Measurements from ENCODE around the gene C19orf33.

C19orf33 gene

DNA sequence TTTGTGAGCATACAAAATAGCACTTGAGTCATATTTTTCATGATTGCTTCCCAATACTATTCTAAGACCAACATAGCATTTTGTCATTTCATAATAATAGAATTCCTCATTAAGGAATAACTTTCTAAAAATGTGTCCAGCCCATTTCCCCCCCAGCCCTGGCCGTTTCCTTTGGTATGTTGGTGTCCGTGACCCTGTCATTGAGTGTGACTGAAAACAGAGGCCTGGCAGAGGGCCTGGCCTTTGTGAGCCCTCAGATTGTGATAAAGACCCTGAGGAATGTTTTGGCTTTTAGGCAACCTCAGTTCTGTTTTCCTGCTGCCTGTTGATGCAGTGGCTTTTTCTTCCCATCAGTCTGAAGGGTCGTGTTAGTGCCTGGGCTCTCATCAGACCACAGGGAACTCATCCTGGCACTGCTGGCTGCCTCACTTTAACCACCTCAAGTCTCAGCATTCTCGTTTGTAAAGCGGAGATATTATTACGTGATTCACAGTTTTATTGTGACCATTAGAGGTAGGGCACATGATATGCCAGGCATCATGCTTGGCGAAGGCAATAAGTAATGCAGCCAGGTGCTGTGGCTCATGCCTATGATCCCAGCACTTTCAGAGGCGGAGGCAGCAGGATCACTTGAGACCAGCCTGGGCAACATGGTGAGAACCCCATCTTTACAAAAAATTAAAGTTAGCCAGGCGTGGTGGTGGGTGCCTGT lies 25.9 kb upstream of the C19orf33 start:
- in situ Hi-C loops (cut with MboI; ENCODE audit: low pct_unique_long_range_greater_than_20kb, low sequenced_read_pairs), result no loop called here
- DNase-seq, result no peak

DNA sequence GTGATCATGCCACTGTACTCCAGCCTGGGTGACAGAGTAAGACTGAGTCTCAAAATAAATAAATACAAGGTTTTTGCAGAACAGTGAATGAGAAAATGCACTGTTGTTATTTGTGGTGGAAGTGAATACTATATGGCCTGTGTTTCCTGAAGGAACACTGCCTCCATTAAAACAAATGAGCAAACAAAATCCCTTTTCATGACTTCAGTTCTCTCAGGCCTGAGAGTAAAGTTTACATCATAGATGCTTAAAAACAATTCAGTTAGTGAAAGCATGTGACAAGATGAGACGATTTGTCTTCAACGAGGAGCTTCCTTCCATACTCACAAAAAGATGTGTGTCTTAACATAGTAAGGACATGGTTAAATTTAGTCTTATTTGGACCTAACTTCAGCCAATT lies 25.3 kb upstream of the C19orf33 start:
- no peak for DNase-seq
- in situ Hi-C loops (cut with MboI; ENCODE audit: low pct_unique_long_range_greater_than_20kb, low sequenced_read_pairs), result no loop called here

DNA sequence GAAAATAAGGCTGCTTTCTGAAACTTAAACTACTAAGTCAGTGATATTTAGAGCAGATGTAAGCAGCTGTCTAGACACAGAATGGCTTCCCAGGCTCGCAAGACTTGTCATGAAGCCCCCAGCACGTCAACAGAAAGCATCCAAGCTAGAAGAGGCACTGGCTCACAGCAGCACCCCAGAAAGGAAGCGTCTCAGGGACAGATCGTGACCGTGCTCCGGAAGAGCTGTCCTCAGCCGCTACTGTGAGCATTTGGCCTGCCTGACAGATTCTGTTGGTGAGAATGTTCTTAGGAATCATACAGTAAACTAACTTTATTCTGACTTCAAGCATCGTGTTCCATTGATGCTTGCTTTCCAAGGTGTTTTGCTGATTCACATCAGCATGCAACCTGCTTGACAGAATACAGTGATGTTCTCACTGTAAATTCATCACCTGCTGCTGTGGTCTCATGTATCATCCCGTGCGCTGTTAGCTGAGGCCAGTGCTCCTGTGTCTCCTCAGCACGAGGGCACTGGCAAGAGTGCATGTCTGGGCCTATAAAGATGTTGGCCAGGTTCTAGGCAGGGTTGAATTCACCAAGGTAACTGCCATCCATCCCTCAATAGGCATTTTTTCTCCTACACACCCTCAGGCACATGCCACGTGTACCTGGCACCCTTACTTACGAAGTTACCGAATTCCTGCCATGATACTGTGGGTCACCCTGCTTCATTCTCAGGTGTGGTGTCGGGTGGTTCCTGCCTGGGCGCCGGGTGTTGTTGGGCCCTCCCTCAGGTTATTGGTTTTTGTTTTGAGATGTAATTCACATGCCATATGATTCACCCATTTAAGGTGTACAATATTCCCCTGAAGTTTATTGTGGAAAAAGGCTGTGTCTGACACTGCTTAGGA lies 23.8 kb upstream of the C19orf33 start:
- in situ Hi-C loops (cut with MboI; ENCODE audit: low pct_unique_long_range_greater_than_20kb, low sequenced_read_pairs), result no loop called here
- DNase-seq, result no peak

DNA sequence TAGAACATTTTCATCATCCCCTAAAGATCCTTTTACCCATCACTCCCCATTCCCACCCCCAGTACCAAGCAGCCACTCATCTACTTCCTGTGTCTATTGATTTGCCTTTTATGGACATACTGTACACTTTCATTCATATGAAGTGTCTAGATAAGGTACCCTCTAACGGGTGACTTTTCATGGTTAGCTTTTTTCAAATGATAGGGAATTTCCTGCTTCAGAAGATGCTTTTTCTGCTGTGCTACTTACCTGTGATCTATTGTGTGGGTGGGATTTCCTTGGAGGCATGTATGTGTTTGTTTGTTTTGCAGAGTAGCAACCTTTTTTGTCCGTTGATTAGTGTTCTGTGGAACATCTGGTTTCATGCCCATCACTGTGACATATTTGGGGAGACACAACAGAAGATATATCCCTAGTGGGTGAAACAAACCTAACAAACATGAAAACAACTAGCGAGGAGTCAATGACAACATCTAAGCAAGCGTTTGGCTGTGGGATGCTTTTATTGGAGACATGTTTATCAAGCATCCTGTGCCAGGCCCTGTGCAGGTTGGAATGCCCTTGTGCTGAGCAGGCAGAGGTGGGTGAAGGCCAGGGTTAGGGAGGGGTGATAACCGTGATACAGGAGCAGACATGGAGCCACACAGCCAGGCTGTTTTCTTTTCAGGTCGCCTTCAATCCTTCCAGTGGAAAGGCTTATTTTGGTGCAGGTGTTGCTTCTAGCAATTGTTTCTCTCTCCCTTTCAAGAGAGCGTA lies 22.1 kb upstream of the C19orf33 start:
- in situ Hi-C loops (cut with MboI; ENCODE audit: low pct_unique_long_range_greater_than_20kb, low sequenced_read_pairs), result no loop called here
- no peak for DNase-seq

DNA sequence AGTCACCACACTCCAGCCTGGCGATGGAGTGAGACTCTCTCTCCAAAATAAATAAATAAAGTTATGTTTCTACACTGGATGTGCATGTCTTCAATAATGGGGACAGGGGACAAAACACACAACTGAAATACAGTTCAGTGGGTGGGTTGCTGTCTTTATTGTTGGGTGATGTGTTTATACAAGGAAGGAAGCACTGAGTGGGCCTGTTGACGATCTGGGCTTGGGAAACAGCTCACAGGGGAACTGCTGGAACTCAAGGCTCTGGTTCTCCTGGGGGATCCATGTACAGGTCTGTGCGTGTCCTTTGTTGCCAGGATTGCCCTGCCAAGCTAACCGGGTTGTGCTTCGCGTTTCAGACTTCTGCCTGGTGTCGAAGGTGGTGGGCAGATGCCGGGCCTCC lies 20.8 kb upstream of the C19orf33 start:
- DNase-seq, result no peak
- in situ Hi-C loops (cut with MboI; ENCODE audit: low pct_unique_long_range_greater_than_20kb, low sequenced_read_pairs), result no loop called here

DNA sequence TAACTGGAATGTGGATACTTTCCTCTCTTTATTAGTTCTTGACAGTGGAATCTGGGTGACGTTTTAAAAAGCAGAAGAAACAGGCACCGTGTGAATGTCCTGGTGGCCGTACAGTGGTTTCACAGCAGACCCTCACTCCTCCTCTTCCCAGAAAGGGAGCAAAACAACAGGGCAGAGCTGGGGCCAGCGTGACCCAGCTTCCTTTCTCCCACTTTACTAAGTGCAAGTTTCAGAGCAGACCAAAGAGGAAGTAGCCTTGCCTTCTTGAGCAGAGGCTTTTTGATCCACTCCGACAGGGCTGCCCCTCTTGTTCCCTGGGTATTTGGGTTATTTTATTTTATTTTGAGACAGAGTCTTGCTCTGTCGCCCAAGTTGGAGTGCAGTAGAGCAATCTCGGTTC lies 19.6 kb upstream of the C19orf33 start:
- in situ Hi-C loops (cut with MboI; ENCODE audit: low pct_unique_long_range_greater_than_20kb, low sequenced_read_pairs), result no loop called here
- peak; percentile 87 for DNase-seq

DNA sequence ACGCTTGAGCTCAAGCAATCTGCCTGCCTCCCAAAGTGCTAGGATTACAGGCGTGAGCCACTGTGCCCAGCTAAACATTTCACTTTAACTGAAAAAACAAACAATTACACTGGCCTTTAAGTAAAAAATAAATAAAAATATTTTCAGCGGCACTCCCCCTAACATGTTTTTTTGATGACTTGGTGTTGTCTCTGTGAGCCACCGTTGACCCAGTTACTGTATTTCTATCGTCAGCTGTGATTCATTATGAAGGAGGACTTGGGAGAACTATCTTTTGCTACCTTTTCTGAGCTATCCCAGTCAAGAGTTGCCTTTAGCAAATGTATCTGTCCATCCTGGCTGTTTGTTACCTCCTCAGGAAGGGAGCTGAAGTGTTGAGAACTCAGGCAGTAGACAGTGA lies 18.5 kb upstream of the C19orf33 start:
- DNase-seq, result no peak
- in situ Hi-C loops (cut with MboI; ENCODE audit: low pct_unique_long_range_greater_than_20kb, low sequenced_read_pairs), result no loop called here

DNA sequence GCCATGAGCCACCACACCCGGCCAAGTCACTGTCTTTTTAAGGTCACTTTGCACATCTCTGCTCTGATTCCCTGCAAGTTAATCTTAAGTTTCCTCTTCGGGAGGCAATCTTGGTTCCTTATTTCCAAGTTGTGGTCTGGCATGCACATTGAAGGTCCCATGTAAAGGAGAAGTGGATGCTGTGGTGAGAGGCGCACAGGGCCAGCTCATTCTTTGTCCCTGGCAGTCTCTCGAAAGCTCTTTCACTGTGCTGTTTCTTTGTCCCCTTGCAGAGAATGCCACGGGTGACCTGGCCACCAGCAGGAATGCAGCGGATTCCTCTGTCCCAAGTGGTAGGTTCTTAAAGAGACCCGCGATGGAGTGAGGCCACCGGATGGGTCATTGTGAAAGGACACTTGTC lies 16.4 kb upstream of the C19orf33 start:
- in situ Hi-C loops (cut with MboI; ENCODE audit: low pct_unique_long_range_greater_than_20kb, low sequenced_read_pairs), result no loop called here
- DNase-seq, result peak; percentile 81

DNA sequence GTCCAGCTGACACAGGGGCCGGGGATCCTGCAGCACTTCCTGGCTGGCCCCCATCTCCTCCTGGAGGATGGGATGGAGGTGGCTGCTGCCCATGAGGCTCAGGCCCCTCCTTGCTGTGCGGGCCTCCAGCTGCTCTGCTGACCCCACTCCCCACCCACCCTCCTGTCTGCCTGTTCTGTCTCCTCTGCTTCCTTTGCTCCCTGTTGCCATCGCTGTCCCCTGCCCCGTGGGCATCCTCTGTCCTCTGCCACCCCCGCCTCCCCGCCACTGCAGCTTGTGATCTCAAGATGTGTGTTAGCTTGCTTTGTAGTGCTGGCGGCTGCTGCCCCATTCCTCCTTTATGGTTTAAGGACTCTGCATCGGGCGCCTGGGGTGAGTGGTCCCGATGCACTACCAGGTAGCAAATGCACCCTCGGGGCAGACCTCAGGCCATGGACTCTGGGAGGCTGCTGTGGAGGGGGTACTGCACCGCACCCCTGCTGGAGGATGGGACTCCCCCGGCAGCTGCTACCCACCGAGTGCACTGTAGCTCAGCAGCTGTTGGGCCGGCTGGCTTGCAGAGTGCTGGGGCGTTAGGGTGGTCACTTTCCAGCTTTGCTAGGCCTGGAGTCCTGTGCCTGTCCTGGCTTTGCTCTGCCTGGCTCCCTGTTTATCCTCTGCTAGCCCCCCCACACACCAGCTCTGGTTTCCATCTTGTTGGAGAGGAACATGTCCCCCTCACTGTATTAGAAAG lies 15.8 kb upstream of the C19orf33 start:
- in situ Hi-C loops (cut with MboI; ENCODE audit: low pct_unique_long_range_greater_than_20kb, low sequenced_read_pairs), result no loop called here
- no peak for DNase-seq

DNA sequence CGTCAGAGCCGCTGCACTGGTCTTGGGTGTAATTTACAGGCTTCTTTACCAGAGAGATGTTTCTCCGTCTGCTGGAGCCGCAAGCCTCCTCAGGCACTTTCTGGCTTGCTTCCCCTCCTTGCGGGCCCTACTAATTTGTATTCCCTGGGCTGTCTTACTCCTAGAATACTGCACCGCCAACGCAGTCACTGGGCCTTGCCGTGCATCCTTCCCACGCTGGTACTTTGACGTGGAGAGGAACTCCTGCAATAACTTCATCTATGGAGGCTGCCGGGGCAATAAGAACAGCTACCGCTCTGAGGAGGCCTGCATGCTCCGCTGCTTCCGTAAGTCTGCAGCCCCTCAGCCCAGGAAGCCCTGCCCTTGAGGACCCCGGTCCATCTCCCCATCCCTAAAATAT lies 14.1 kb upstream of the C19orf33 start:
- no peak for DNase-seq
- in situ Hi-C loops (cut with MboI; ENCODE audit: low pct_unique_long_range_greater_than_20kb, low sequenced_read_pairs), result no loop called here

DNA sequence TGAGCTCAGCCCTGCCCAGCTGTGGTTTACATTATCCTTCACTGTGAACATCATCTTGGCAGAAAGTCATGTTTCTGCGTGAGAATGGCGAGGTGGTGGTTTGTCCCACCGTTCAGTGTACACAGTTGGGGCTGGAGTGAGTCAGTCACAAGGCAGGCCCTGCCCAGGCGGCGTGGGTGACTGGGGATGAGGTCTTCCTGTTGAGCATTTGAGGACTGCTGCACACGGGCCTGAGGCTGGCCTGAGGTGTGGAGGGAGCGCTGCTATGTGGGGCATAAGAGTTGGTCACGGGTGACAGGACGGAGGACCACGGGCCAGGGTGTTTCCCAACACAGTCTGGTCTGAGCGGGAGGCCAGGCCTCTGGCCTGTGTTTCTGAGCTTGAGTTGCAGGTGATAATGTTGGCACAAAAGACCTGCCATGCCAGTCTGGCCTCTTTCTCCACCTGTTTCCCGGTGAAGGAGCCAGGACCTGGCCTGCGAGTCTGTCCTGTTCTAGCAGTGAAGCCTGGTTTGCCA lies 13.4 kb upstream of the C19orf33 start:
- in situ Hi-C loops (cut with MboI; ENCODE audit: low pct_unique_long_range_greater_than_20kb, low sequenced_read_pairs), result no loop called here

DNA sequence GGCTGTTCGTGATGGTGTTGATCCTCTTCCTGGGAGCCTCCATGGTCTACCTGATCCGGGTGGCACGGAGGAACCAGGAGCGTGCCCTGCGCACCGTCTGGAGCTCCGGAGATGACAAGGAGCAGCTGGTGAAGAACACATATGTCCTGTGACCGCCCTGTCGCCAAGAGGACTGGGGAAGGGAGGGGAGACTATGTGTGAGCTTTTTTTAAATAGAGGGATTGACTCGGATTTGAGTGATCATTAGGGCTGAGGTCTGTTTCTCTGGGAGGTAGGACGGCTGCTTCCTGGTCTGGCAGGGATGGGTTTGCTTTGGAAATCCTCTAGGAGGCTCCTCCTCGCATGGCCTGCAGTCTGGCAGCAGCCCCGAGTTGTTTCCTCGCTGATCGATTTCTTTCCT lies 12.2 kb upstream of the C19orf33 start:
- no peak for DNase-seq
- in situ Hi-C loops (cut with MboI; ENCODE audit: low pct_unique_long_range_greater_than_20kb, low sequenced_read_pairs), result no loop called here

More for the DNA sequence above, 13.4 kb upstream of the C19orf33 start:
- DNase-seq, result no peak

DNA sequence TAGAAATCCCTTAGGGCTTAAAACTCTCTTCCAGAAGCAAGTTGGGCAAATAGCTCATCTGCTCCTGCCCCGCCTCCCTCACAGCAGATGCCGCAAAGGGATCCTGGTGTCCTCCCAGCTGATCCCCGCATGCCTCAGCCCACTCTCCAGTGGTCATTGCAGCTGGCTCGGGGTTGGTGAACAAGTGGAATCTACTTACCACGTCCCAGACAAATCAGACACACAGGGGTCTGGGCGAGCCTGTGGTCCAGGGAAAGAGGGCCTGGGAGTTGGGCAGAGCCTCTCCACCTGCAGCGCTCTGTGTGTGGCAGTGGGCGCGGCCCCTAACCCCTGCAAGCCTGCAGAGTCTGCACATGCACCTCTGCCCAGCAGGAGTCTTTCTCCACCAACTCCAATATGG lies 10.8 kb upstream of the C19orf33 start:
- no peak for DNase-seq
- in situ Hi-C loops (cut with MboI; ENCODE audit: low pct_unique_long_range_greater_than_20kb, low sequenced_read_pairs), result no loop called here

DNA sequence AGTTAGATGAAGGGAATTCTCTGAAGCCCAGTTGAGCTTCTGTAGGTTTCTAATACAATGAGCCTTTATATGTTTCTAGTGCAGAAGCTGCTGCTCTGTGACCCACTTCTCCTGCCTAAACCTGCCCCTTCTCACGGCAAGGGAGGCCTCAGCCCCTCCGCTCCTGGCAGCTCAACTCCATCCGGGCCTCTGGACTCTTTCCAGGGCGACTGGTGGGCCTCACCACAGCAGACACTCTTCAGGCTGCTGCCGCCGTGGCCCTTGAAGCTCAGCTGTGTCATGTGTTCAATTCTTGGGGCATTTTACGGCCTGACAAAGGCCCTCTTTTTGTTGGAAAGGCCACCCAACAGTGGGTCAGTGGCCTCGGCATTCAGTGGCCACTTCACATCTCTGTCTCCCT lies 10.0 kb upstream of the C19orf33 start:
- in situ Hi-C loops (cut with MboI; ENCODE audit: low pct_unique_long_range_greater_than_20kb, low sequenced_read_pairs), result no loop called here
- DNase-seq, result no peak

DNA sequence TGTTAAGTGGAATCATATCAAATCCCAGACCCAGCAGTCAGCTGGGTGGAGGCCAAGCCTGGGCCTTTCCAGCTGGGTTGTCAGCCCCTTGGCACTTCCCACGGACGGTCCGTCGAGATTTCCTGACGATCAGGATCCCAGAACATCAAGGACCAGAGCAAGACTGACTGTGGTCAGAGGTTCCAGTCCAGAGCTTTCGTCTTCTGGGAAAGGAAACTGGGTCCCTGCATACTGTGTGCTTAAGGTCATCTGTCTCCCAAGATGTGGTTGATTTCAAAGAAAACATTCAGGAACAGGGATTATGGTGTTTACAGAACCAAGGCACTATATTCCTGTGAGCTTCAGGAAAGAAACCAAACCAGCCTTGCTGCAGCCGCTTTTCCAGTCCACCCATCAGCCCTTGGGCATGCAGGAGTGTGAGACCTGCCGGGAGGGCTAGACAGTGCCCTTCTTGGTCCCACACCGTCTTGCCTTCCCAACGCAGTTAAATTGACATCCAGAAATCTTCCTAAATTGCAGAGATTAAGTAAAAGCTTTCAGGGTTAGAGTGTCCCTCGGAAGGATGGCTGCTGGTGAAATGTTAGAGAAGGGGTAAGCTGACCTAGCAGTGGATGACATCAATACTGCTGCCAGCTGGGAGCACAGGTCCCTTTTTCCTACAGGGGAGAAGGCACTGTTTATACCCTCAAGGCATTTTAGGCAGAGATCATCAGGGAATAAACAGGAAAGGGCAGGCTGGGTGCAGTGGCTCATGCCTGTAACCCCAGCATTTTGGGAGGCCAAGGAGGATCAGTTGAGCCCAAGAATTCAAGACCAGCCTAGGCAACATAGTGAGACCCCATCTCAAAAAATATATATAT lies 5.0 kb upstream of the C19orf33 start:
- DNase-seq, result no peak
- in situ Hi-C loops (cut with MboI; ENCODE audit: low pct_unique_long_range_greater_than_20kb, low sequenced_read_pairs), result no loop called here

DNA sequence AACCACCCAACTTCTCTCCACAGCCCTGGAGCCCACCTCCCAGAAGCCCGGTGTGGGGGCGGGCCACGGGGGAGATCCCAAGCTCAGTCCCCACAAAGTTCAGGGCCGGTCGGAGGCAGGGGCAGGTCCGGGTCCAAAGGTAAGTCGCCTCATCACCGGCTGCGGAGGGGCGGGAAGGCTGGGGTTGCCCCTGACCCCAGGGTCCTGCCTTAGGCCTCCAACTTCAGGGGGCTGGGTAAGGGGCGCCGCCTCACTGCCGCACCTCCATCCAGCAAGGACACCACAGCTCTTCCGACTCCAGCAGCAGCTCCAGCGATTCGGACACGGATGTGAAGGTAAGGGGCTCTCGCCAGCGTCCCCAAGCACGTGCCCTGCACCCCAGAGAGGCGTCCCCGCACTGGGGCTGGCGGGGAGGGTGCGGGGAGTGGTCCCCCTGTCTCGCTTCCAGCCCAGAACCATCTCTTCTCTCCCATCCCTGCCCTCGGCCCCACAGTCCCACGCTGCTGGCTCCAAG lies 358 bp downstream of the C19orf33 start:
- in situ Hi-C loops (cut with MboI; ENCODE audit: low pct_unique_long_range_greater_than_20kb, low sequenced_read_pairs), result no loop called here
- DNase-seq, result no peak

DNA sequence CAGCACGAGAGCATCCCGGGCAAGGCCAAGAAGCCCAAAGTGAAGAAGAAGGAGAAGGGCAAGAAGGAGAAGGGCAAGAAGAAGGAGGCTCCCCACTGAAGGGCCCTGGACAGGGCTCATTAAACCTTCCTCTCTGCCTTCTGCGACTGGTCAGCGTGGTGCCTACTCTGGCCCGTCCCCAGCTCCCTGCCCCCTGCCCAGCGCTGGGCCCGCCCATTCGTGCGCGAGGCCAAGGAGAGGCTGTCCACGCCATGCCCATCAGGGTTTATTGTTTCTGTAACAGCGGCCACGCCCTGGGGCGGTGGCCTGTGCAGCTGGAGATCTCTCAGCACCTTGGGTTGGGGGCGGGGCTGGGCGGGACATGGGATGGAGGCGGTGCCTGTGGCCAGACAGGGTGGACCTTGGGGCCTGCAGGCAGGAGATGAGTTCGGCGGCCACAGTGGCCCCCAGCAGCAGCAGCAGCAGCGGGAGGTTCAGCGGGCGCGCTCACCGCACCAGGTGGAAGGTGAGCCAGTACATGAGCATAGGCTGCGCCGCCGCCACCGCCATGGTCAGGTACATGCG lies 897 bp downstream of the C19orf33 start:
- DNase-seq, result no peak
- in situ Hi-C loops (cut with MboI; ENCODE audit: low pct_unique_long_range_greater_than_20kb, low sequenced_read_pairs), result no loop called here

DNA sequence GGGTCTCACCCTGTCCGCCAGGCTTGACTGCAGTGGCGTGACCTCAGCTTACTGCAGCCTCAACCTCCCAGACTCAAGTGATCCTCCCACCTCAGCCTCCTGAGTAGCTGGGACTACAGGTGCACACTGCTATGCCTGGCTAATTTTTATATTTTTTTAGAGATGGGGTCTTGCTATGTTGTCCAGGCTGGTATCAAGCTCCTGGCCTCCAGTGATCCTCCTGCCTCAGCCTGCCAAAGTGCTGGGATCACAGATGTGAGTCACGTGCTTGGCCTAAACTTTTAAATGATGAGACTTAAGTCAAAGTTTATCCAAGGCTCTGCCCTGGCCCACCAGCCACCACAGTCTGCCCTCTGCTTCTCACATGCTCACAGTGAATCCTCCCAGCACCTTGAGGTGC lies 2.2 kb downstream of the C19orf33 start:
- in situ Hi-C loops (cut with MboI; ENCODE audit: low pct_unique_long_range_greater_than_20kb, low sequenced_read_pairs), result no loop called here
- DNase-seq, result no peak

All from KBM-7 (cell line).